HEK293 (cell line): Measurements from ENCODE around the gene FSHR.

Source experiments
- CTCF ChIA-PET: fragments of 350-600 bp; formaldehyde crosslinking; extraction: SDS; loops from one replicate; lab custom pipeline; 2021; ENCODE audit warnings: antibody characterized with exemption; lab: Yijun Ruan, JAX
- POLR2A ChIA-PET: fragments of 300-600 bp; formaldehyde crosslinking; extraction: SDS; loops from one replicate; lab custom pipeline; 2020; ENCODE audit warnings: antibody characterized with exemption, inconsistent platforms; lab: Yijun Ruan, JAX
- H3K27ac ChIP-seq: fragments of 200-500 bp; sonication (Bioruptor generic); 2 replicates; pipeline ENCODE4 v1.5.1; 2014; ENCODE audit warnings: low read depth, low read length, control low read depth, inconsistent platforms; ENCODE audit errors: extremely low read depth
- H3K36me3 ChIP-seq, 2 experiments: fragments of 200-500 bp in 1 of 2; sonication (Bioruptor generic) in 1 of 2; 1 replicate in 1 of 2; 2 replicates in 1 of 2; pipeline ENCODE4 v1.5.1; 2014 to 2017; ENCODE audit warnings: inconsistent platforms in 2 of 2, low read length in 2 of 2; ENCODE audit not compliant: control insufficient read depth in 2 of 2, insufficient read depth in 1 of 2
- H3K4me1 ChIP-seq: fragments of 200-500 bp; sonication (Bioruptor generic); 2 replicates; pipeline ENCODE4 v1.5.1; 2014; ENCODE audit warnings: mild to moderate bottlenecking, low read length, inconsistent platforms; ENCODE audit not compliant: control insufficient read depth, insufficient read depth
- H3K4me3 ChIP-seq: 2 replicates; pipeline ENCODE4 v1.5.1; 2011; ENCODE audit warnings: low read depth, mild to moderate bottlenecking, control low read depth, low read length, moderate library complexity
- H3K9me3 ChIP-seq: fragments of 200-500 bp; sonication (Bioruptor generic); 2 replicates; pipeline ENCODE4 v1.5.1; 2014; ENCODE audit warnings: low read depth, low read length, inconsistent platforms; ENCODE audit not compliant: control insufficient read depth, insufficient read depth
- KLF1 ChIP-seq: fragments of 450-650 bp; formaldehyde crosslinking; IDR thresholded peaks from 2 replicates; pipeline ENCODE4 v1.5.1; 2016; ENCODE audit warnings: missing biosample characterization, missing genetic modification characterization
- KLF17 ChIP-seq: fragments of 450-650 bp; formaldehyde crosslinking; IDR thresholded peaks from 2 replicates; pipeline ENCODE4 v1.5.1; 2016; ENCODE audit warnings: missing biosample characterization, missing genetic modification characterization
- SCRT1 ChIP-seq: fragments of 450-650 bp; formaldehyde crosslinking; IDR thresholded peaks from 2 replicates; pipeline ENCODE4 v1.5.1; 2016; ENCODE audit warnings: missing biosample characterization, missing genetic modification characterization, borderline replicate concordance
- SP3 ChIP-seq: fragments of 450-650 bp; formaldehyde crosslinking; IDR thresholded peaks from 2 replicates; pipeline ENCODE4 v1.5.1; 2016; ENCODE audit warnings: missing biosample characterization, missing genetic modification characterization
- YY2 ChIP-seq: fragments of 450-650 bp; formaldehyde crosslinking; IDR thresholded peaks from 2 replicates; pipeline ENCODE4 v1.5.1; 2016; ENCODE audit warnings: missing biosample characterization, missing genetic modification characterization
- ZBTB20 ChIP-seq: fragments of 450-650 bp; formaldehyde crosslinking; IDR thresholded peaks from 2 replicates; pipeline ENCODE4 v1.5.1; 2016; ENCODE audit warnings: missing biosample characterization, missing genetic modification characterization
- ZFP41 ChIP-seq: fragments of 450-650 bp; formaldehyde crosslinking; IDR thresholded peaks from 2 replicates; pipeline ENCODE4 v1.5.1; 2016; ENCODE audit warnings: missing biosample characterization, missing genetic modification characterization, borderline replicate concordance
- ZNF16 ChIP-seq: fragments of 450-650 bp; formaldehyde crosslinking; IDR thresholded peaks from 2 replicates; pipeline ENCODE4 v1.5.1; 2016; ENCODE audit warnings: low read depth, missing biosample characterization, missing genetic modification characterization
- ZNF266 ChIP-seq: fragments of 450-650 bp; formaldehyde crosslinking; IDR thresholded peaks from 2 replicates; pipeline ENCODE4 v1.5.1; 2016; ENCODE audit warnings: missing biosample characterization, missing genetic modification characterization, low read depth
- ZNF391 ChIP-seq: fragments of 450-650 bp; formaldehyde crosslinking; IDR thresholded peaks from 2 replicates; pipeline ENCODE4 v1.5.1; 2016; ENCODE audit warnings: low read depth, missing biosample characterization, missing genetic modification characterization, borderline replicate concordance
- ZNF548 ChIP-seq: fragments of 450-650 bp; formaldehyde crosslinking; IDR thresholded peaks from 2 replicates; pipeline ENCODE4 v1.5.1; 2016; ENCODE audit warnings: missing biosample characterization, missing genetic modification characterization
- ZNF621 ChIP-seq: fragments of 450-650 bp; formaldehyde crosslinking; IDR thresholded peaks from 2 replicates; pipeline ENCODE4 v1.5.1; 2017; ENCODE audit warnings: missing biosample characterization, missing genetic modification characterization
- ZNF624 ChIP-seq: fragments of 450-650 bp; formaldehyde crosslinking; IDR thresholded peaks from 2 replicates; pipeline ENCODE4 v1.5.1; 2017; ENCODE audit warnings: missing biosample characterization, missing genetic modification characterization
- ZNF76 ChIP-seq: fragments of 450-650 bp; formaldehyde crosslinking; IDR thresholded peaks from 2 replicates; pipeline ENCODE4; 2016; ENCODE audit warnings: low read depth, missing biosample characterization, missing genetic modification characterization, borderline replicate concordance
- TF ChIP-seq, protein P1 (sequence below): fragments of 450-650 bp; formaldehyde crosslinking; IDR thresholded peaks from 2 replicates; pipeline ENCODE4 v1.5.1; 2017; ENCODE audit warnings: missing biosample characterization, missing genetic modification characterization
- TF ChIP-seq, protein P2 (sequence below): fragments of 450-650 bp; formaldehyde crosslinking; IDR thresholded peaks from 2 replicates; pipeline ENCODE4 v1.5.1; 2016; ENCODE audit warnings: missing biosample characterization, missing genetic modification characterization
- TF ChIP-seq, protein P3 (sequence below): fragments of 450-650 bp; formaldehyde crosslinking; IDR thresholded peaks from 2 replicates; pipeline ENCODE4 v1.5.1; 2016; ENCODE audit warnings: missing biosample characterization, missing genetic modification characterization, borderline replicate concordance
- TF ChIP-seq, protein P4 (sequence below): fragments of 450-650 bp; formaldehyde crosslinking; IDR thresholded peaks from 2 replicates; pipeline ENCODE4 v1.5.1; 2016; ENCODE audit warnings: missing biosample characterization, missing genetic modification characterization

The FSHR gene

DNA sequence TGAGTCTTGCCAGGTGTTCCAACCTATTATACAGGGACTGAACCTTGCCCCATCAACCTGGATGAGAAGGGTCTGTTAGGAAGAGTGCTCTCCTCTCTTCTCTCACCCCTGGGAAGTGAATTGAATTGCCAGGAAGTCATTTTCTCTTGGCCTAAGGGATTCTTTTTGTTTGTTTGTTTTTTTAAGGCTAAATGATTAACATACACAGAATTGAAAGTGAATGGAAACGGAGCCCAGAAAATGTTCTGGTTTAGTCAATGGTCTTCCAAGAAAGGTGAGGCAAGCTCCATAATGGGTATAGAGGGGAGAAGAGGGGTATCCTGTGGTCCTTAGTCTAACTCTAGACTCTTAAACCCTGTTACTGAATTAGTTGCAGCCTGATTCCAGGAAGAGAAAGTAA, 189.1 kb downstream of the FSHR start (continued):
- TF ChIP-seq, protein P1, sequence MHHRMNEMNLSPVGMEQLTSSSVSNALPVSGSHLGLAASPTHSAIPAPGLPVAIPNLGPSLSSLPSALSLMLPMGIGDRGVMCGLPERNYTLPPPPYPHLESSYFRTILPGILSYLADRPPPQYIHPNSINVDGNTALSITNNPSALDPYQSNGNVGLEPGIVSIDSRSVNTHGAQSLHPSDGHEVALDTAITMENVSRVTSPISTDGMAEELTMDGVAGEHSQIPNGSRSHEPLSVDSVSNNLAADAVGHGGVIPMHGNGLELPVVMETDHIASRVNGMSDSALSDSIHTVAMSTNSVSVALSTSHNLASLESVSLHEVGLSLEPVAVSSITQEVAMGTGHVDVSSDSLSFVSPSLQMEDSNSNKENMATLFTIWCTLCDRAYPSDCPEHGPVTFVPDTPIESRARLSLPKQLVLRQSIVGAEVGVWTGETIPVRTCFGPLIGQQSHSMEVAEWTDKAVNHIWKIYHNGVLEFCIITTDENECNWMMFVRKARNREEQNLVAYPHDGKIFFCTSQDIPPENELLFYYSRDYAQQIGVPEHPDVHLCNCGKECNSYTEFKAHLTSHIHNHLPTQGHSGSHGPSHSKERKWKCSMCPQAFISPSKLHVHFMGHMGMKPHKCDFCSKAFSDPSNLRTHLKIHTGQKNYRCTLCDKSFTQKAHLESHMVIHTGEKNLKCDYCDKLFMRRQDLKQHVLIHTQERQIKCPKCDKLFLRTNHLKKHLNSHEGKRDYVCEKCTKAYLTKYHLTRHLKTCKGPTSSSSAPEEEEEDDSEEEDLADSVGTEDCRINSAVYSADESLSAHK (tag by site-specific recombination) = no peak
- TF ChIP-seq ZNF548 (no peak), ZNF76 (tag by site-specific recombination) (no peak), SCRT1 (tag by site-specific recombination) (no peak), ZNF16 (tag by site-specific recombination) (no peak), ZNF621 (no peak)
- TF ChIP-seq, protein P2, sequence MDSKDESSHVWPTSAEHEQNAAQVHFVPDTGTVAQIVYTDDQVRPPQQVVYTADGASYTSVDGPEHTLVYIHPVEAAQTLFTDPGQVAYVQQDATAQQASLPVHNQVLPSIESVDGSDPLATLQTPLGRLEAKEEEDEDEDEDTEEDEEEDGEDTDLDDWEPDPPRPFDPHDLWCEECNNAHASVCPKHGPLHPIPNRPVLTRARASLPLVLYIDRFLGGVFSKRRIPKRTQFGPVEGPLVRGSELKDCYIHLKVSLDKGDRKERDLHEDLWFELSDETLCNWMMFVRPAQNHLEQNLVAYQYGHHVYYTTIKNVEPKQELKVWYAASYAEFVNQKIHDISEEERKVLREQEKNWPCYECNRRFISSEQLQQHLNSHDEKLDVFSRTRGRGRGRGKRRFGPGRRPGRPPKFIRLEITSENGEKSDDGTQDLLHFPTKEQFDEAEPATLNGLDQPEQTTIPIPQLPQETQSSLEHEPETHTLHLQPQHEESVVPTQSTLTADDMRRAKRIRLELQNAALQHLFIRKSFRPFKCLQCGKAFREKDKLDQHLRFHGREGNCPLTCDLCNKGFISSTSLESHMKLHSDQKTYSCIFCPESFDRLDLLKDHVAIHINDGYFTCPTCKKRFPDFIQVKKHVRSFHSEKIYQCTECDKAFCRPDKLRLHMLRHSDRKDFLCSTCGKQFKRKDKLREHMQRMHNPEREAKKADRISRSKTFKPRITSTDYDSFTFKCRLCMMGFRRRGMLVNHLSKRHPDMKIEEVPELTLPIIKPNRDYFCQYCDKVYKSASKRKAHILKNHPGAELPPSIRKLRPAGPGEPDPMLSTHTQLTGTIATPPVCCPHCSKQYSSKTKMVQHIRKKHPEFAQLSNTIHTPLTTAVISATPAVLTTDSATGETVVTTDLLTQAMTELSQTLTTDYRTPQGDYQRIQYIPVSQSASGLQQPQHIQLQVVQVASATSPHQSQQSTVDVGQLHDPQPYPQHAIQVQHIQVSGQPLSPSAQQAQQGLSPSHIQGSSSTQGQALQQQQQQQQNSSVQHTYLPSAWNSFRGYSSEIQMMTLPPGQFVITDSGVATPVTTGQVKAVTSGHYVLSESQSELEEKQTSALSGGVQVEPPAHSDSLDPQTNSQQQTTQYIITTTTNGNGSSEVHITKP (tag by site-specific recombination) = no peak
- TF ChIP-seq, protein P3, sequence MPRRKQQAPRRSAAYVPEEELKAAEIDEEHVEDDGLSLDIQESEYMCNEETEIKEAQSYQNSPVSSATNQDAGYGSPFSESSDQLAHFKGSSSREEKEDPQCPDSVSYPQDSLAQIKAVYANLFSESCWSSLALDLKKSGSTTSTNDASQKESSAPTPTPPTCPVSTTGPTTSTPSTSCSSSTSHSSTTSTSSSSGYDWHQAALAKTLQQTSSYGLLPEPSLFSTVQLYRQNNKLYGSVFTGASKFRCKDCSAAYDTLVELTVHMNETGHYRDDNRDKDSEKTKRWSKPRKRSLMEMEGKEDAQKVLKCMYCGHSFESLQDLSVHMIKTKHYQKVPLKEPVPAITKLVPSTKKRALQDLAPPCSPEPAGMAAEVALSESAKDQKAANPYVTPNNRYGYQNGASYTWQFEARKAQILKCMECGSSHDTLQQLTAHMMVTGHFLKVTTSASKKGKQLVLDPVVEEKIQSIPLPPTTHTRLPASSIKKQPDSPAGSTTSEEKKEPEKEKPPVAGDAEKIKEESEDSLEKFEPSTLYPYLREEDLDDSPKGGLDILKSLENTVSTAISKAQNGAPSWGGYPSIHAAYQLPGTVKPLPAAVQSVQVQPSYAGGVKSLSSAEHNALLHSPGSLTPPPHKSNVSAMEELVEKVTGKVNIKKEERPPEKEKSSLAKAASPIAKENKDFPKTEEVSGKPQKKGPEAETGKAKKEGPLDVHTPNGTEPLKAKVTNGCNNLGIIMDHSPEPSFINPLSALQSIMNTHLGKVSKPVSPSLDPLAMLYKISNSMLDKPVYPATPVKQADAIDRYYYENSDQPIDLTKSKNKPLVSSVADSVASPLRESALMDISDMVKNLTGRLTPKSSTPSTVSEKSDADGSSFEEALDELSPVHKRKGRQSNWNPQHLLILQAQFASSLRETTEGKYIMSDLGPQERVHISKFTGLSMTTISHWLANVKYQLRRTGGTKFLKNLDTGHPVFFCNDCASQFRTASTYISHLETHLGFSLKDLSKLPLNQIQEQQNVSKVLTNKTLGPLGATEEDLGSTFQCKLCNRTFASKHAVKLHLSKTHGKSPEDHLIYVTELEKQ = no peak

DNA sequence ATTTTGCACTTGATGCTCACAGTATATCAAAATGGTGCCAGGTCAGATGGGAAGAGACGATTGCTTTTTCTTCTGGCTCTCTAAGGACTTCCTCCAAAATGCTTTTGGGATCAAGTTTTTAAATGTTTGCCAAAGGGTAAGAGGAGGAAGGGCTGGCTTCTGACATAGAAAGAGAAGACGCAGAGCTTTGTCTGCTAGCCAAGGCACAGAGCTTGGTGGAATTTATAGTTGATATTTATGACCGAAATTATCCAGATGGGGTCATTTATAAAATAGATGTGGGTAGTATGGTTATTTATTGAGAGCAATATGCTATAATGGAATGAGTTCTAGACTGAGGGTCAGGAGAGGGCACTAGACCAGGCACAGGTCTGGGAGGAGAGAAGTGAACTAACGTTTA, 193.3 kb downstream of the FSHR start:
- POLR2A ChIA-PET = no interaction called here
- CTCF ChIA-PET = interaction anchor here (0.6 to 2.0 kb wide), 3 partner anchors 14 to 97 kb away, joined by 3 to 4 read pairs (median 3); no protein-coding TSS in a partner anchor
- TF ChIP-seq ZNF391 (tag by site-specific recombination) = no peak
- TF ChIP-seq, protein P4, sequence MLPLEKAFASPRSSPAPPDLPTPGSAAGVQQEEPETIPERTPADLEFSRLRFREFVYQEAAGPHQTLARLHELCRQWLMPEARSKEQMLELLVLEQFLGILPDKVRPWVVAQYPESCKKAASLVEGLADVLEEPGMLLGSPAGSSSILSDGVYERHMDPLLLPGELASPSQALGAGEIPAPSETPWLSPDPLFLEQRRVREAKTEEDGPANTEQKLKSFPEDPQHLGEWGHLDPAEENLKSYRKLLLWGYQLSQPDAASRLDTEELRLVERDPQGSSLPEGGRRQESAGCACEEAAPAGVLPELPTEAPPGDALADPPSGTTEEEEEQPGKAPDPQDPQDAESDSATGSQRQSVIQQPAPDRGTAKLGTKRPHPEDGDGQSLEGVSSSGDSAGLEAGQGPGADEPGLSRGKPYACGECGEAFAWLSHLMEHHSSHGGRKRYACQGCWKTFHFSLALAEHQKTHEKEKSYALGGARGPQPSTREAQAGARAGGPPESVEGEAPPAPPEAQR (tag by site-specific recombination) = no peak
- TF ChIP-seq ZNF266 (tag by site-specific recombination) = no peak
- no peak for TF ChIP-seq ZBTB20
- TF ChIP-seq ZFP41 (tag by site-specific recombination) = no peak
- TF ChIP-seq SP3 (tag by site-specific recombination) = no peak
- no peak for TF ChIP-seq ZNF624 (tag by site-specific recombination)
- TF ChIP-seq KLF1 (tag by site-specific recombination) = no peak
- no peak for TF ChIP-seq KLF17 (tag by site-specific recombination)
- no peak for TF ChIP-seq YY2
- Histone ChIP-seq H3K4me1 (no peaks in the 10 kb centered on the region), H3K9me3 (no peaks in the 10 kb centered on the region), H3K27ac (no peak overlapping the region), H3K36me3 (no peaks in the 10 kb centered on the region), H3K4me3 (no peak overlapping the region)
